Right lobe of liver (tissue), 4 donors: ENCODE results near the gene TTC23L.

ENCODE experiments used
- POLR2A ChIP-seq: fragments of 450-650 bp; IDR thresholded peaks from one replicate; pipeline ENCODE4 v1.6.1; 2017; ENCODE audit warnings: antibody characterized with exemption, mild to moderate bottlenecking
- TF ChIP-seq, protein P1 (sequence below), 4 donors: fragments of 200-600 bp in 3 of 4; fragments of 450-650 bp in 1 of 4; IDR thresholded peaks; one replicate each; pipeline versions ENCODE4 v1.5.1 to v1.8.0; 2016 to 2022; ENCODE audit warnings: antibody characterized with exemption in 4 of 4, mild to moderate bottlenecking in 2 of 4
- donor health status: DM: no; HTN: no; CAD: no.
- donor health status: DM: no; HTN: no; CAD: no.
- donor health status: DM: no; HTN: yes; CAD: no.

DNA sequence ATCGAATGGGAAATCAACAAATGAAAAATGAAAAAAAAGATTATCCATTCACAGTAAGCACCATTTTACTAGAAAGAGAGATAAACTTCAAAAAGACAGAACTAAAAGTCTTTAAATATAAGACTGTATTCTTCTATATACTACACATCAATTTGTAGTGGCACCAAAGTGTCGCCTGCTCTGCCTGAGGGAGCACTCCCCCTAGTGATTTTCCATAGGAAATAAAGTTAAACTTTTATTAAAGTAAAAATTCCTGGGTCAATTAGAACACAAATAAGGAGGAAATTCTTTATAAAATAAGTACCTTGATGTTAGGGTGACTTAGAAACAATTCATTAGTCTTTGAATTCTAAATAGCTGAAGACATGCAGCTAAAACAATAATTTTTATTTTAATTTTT, 66.6 kb downstream of the TTC23L start:
- TF ChIP-seq, protein P1, sequence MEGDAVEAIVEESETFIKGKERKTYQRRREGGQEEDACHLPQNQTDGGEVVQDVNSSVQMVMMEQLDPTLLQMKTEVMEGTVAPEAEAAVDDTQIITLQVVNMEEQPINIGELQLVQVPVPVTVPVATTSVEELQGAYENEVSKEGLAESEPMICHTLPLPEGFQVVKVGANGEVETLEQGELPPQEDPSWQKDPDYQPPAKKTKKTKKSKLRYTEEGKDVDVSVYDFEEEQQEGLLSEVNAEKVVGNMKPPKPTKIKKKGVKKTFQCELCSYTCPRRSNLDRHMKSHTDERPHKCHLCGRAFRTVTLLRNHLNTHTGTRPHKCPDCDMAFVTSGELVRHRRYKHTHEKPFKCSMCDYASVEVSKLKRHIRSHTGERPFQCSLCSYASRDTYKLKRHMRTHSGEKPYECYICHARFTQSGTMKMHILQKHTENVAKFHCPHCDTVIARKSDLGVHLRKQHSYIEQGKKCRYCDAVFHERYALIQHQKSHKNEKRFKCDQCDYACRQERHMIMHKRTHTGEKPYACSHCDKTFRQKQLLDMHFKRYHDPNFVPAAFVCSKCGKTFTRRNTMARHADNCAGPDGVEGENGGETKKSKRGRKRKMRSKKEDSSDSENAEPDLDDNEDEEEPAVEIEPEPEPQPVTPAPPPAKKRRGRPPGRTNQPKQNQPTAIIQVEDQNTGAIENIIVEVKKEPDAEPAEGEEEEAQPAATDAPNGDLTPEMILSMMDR (IDR thresholded peaks at IDR 0.05): peak; percentile 19 to 45 (median 38)
- TF ChIP-seq POLR2A: no peak
